ENCODE results near the gene FAM193B.

Gene FAM193B

DNA sequence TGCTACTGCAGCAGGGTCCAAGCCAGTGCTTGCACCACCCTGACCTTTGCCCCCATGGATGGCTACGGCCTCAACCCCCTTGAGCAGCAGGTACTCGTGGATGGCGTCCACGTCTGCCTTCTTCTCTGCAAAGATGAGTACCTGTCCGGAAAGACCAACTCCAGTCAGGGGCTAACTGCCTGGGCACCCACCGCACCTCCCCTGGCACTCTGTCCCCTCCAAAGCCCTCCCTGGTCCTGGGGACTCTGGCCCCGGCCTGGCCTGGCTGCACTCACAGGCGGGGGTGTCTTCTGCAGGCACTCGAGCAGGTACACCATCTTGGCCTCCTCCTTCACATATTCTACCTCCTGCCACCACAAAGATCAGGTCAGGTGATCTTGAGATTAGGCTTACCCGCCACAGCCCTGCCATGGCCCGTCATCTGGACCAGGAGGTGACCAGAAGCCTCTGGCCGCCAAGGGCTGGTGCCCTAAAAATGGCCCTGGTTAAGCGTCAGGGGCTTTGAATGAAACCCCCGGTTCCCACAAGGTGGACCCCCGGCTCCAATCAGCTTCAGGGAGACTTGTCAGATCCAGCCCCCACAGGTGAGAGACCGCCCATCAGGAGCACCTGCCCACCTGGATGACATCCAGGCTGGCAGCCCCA is 41.5 kb downstream of the FAM193B start:
- DNase-seq: no peak

DNA sequence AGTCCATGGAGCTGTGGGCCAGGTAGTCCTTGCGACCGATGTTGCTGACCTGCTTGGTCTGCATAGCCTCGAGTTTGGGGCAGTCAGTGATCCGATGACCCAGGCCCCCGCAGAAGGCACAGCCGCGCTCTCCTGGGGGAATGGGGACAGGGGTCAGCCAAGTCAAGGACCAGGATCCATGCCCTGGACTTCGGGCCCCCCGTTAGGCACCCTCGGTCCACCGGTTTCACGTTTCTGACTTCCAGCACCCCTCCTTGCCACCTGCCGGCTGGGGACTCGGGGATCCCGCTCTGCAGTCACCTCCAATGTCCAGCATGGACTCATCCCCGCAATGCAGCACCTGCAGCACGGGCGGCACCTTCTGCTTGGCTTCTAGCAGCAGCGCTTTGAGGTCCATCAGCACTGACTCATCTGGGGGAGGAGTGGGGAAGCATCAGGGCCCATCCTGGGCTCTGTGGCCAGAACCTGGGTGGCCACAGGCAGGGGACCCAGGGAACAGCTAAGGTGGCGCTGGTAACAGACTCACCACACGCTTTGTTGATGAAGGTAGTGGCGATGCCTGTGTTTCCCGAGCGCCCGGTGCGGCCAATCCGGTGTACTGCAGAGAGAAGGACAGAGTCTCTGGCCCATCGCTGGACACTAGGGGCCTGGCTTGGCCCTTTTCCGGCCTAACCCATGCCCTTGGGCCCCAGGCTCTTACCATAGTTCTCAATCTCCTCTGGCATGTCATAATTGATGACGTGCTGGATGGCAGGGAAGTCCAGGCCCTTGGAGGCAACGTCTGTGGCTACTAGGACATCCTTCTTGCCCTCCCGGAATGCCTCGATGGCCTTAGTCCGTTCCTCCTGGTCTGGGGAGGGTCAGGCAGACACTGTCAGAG is 42.3 kb downstream of the FAM193B start:
- DNase-seq: no peak

DNA sequence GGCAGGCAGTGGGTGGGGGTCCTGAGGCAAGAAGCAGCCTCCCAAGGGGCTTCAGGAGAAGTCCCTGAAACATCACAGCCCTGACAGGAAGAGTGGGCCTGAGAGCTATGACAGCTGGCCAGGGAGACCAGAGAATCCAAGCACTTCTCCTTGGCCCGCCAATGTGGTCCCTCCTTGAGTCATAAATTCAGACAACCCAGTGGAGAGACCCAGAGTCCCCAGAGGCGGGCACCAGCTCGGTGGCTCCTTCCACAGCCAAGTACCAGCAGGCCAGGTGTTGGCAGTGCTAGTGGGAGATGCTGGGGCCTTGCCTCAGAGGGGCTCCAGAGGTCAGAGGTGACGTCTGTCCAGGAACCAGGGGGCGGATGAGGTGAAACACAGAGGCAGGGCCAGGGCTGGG is 43.2 kb downstream of the FAM193B start:
- DNase-seq: no peak

DNA sequence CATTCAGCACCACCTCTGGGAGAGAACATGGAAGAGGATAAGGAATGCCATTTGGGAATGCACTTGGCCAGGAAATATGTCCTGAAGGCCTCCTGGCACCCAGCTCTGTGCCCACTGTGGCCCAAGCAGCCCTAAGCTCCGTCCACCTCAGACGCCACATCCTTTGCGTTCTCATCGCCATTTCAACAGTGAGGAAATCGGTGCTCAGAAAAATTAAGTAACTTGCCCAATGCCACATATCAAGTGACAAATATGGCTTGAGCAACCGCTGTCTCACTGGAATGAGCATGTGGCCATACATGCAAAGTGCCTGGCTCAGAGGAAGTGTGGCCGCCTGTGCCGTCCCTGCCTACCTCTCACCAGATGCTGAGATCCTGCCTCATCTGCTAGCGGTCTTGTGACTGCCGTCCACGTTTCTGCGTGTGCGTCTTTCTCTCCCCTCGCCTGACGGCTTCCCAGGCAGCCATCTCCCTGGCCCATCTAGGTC is 43.8 kb downstream of the FAM193B start:
- no peak for DNase-seq

DNA sequence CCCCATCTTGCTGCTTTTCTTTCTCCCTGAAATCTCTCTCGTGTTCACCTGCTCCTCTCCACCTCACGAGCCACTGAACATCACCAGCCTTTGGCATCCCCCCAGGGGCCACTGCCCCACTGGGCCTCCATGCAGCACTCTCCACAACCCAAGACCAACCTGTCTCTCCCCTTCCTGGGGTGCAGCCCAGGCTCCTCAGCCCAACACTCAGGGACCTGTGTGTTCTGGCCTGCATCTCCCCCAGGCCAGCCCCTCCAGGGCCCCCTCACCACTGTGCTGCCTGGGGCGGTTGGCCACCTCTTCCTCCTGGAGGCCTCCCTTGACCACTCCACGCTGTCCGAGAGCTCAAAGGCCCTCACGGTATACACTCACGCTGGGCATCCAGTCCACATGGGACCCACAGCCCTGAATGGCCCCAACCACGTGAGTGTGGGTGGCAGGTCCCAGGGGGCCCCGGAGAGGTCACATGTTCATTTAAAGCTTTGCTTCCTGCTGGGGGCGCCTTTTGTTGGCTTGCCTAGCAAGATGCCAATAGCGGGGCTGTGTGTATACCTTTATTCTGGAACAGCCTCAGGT is 44.3 kb downstream of the FAM193B start:
- peak; percentile 14 for DNase-seq

DNA sequence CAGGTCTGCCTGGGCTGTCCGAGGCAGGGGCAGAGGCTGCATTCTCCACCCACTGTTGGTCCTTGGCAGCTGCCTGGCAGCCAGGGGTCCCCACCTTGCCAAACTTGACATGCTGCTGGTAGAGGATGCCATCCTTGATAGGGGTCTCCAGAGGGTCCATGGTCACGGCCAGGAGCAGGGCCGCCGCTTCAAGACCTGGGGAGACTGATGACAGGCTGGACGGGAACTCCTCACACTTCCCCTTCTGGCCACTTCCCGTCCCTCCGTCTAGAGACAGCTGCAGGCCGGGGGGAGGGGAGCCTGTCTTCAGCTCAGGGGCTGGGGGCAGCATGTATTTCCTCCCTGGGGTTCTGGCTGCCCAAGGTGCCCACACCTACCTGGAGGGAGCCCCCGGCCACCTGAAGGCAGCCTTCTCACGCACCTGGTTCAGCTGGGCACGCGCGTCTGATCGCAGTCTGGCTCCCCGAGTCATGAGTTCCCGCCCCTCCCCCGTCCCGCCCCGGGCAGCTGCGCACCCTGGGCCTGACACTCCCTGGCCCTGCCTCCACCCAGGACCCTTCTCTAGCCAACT is 44.9 kb downstream of the FAM193B start, which contains the start of gene DOK3:
TSS of gene DOK3 (minus strand) at position 446 of the 571 bp plus-strand sequence. CDS start at position 160, 286 bp downstream.
- DNase-seq: no peak

DNA sequence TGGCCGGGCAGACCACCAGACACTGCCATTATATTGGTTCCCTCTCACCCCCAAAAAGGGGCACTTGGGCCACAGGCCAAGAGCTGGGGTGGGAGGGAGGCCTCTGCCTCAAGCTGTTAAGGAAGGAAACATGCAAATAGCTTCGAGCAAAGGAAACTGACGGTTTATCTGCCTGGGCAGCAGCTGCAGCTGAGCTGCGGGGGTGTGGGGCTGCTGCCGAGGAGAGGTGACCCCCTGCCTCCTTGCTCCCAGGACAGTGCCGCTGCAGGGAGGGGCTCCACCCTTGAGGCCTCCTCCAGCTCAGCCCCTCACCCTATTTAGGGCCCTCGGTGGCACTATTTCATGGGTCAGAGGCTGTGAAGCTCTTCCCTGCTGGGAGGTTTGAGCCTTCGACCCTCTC is 45.5 kb downstream of the FAM193B start:
- DNase-seq: no peak

DNA sequence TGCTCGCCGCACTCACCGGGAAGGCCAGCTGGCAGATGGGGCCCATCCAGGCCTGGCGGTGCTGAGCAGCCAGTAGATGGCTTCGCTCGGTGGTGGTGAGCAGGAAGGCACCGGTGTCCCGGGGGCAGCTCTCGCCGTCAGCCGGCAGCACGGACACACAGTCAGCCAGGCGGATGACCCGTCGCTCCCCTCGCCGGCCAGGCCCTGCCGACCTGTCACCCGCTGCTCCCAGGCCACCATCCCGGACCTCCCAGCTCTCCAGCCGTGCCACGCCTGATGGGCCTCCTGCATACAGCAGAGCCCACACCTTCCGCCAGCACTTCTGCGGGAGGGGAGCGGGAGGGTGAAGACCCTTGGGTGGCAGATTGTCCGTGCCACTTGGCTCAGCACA is 46.1 kb downstream of the FAM193B start:
- no peak for DNase-seq

DNA sequence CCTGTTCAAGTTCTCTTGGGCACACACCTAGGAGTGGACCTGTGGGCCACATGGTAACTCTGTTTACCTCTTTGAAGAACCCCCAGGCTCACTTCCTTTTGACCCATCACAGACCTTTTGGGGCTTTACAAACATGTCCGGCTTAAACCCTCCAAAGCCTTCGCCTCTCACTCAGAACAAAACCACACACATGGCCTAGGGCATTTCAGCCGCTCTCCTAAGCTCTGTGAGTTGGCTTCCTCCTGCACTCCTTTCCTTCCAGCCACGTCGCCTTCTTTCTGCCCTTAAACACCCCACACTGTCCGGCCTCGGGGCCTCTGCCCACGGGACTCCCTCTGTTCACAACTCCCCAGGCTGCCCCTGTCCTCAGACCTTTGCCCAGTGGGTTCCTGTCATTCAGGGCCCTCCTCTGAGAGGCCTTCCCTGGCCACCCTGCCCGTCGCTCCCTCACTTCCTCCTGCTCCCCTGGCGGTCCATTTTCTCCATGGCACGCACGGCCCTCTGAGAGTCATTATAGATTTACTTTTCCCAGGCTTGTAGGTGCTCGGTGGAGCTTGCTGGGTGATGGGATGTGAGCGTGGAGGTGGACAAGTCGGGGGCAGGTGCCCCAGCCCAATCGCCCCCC is 46.7 kb downstream of the FAM193B start:
- no peak for DNase-seq

DNA sequence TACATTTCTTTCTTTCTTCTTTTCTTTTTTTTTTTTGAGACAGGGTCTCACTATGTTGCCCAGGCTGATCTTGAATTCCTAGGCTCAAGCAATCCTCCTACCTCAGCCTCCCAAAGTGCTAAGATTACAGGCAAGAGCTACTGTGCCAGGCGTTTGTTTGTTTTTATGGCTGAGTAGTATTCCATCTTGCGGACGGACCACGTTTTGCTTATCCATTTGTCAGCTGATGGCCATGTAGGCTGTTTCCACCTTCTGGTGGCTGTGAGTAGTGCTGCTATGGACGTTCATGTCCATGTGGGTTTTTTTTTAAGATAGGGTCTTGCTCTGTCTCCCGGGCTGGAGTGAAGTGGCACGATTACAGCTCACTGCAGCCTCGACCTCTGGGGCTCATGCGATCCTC is 47.2 kb downstream of the FAM193B start:
- peak; percentile 26 for DNase-seq

DNA sequence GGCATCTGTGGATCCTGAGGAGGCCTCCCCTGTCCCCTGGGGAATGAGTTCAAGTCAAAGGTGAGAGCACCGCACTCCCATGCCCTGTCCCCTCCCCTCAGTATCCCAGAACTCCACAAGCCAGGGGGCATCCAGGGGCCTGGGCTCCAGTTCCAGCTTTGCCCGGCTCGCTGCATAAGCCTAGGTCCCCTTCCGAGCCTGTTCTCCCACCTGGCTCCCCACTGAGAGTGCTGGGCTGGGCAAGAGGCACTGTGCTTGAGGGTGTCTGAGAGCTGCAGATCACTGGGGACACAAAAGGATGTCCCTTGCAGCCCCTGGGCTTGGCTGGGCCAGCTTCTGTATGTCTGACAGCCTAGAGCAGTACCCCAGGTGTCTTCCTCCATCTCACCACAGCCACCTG is 49.3 kb downstream of the FAM193B start:
- DNase-seq: no peak

DNA sequence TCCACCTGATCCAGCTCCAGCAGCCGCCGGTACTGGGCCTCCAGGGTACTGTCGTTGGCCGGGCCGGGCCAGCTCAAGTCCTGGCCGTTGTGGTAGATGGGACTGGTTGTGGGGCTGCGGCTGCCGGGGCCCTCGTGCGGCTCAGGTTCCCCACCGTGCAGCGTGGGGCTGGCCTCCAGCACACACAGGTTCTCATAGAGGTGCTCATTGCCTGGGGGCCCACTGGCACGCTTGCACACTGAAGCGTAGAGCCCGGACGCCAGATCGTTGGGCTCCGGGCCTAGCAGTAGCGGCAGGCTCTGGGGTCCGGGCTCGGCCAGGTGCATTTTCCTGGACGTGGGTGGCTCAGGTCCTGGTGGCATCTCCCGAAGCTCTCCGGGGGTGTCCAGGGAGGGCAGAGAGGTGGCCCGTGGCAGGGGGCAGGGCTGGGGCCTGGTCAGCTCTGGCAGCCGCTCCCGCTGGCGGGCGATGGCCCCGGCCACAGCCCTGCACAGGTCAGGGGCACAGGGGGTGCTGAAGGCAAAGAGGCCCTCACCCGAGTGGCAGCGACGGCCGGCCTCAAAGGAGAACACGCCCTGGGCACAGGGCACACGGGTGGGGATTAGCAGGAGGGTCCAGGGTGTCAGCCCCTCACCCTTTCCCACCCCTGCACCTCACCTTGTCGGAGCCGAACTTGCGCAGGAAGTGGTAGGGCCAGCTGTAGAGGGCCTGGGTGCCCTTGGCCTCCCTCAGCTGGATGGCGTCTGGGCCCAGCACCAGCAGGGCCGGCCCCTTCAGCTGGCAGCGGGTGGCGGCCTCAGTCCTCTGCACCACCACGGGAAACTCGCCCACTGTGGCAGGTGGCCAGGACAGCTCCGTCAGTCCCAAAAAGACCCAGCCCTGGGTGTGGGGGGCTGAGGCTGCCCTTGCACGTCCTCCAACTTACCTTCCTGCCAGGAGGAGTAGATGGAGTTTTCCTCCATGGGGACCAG is 50.0 kb downstream of the FAM193B start:
- no peak for DNase-seq

DNA sequence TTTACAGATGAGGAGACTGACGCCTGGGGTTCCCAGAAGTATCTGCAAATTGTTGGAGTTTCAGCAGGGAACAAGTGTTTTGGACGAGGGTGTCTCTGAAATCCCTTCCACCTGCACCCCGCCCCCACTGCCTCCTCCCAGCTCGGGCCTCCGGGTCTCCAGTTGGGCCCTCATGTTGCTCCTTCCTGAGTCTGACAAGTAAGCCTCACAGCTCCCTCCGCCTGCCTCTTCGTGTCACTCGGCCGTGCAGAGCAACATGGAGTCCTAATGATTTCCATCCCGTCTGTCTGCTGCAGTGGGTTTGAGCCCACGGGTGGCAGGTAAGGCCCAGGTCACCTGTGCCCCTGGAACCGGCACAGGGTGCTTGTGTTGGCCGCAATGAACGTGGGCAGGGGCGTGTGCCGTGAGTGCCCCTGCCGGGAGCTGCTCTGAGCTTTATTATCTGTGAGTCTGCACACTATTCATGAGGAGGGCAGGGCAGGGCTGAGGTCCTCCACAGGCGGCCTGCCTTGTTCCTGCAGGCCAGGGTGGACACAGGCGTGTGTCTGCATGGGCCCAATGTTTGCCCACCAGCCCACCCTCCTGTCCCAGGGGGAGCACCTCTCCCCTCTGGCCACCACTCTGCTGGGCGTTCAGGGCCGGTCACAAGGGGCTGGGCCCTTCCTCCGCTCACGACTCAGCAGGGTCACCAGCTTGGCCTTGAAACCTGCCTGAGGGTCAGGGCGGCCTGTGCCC is 50.8 kb downstream of the FAM193B start:
- DNase-seq: no peak

DNA sequence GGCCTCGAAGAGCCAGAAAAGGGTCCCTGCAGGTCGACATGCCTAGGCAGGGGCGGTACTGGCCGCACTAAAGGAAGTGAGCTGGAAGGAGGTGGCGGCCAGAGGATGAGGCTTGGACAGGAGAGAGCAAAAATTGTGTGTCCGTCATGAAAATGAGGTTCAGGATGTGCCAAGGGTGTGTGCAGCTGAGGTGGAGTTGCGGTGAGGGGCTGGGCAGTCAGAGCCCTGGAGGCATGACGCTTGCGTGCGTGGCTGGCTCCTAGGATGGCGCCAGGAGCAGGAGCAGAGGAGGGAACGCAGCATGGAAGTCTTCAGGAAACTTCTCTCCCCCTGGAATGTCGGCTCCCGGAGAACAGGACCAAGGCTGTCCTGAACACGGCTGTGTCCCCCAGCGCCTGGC is 51.5 kb downstream of the FAM193B start:
- DNase-seq: no peak

DNA sequence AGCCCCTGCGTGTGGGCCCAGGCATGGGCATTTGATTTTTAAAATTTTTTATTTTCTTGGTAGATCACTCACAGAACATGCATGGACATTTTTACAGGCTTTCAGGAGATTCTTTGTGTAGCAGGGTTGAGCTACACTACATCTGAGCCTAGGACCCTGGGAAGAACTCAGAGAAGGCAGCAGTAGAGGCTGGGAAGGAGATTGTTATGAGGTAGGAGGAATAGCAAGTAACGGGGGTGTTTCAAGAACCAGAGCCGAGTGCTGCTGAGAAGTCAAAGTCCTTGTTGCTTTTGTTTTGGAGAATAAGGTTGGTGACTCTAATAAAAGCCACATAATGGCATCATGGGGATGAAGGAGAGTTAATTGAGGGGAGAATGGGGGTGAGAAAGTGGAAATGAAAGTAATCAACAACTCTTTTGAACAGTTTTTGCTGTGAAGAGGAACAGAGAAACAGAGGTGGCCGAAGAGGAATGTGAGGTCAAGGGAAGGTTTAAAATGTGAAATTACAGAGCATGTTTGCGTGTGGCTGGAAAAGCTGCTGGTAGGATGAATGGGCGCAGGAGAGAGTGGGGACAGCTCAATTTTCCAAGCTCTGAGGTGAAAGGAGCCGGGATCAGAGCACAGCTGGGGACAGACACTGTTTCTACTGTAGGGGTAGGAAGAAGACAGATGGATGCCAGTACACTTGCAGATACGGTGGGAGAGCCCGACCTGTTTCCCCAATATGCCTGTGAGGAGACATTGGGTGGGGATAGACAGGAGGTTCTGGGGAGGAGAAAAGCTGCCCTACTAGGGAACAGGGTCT is 52.3 kb downstream of the FAM193B start:
- no peak for DNase-seq

DNA sequence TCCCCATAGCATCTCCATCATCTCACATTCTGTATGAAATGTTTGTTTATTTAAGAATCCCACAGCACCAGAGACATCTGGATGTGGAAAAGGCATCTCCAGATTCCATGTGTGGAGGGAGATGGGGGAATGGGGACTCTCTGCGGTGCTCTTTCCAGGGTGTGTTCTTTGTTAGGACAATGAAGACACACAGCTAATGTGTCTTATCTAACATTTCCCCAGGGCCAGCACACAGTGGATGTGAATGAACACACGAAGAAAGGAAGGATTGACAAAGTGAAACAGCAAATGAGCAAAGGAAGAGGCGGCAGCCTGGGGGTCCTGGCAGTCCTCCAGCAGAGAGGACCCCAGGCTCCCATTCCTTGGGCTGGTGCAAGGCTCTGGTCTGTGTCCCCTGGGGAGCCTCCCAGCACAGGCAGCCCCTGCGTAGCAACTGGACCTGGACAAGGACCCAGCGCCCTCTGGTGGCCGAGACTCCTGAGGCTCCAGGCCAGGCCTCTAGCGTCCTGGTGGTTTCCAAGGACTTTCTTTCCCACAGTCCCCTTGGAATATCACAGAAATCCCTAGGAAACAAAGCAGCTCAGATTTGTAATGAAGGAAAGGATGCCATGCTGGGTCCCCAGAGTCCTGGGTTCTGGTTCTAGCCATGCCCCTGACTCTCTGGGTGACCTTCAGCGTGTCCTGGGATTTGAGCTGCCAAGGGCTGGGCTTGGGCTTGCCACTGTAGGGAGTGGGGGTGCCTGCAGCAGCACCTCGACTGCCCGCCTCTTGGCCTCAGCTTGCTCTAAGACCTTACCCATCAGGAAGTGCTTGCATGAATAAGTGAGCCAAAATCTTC is 53.5 kb downstream of the FAM193B start:
- DNase-seq: peak; percentile 91

DNA sequence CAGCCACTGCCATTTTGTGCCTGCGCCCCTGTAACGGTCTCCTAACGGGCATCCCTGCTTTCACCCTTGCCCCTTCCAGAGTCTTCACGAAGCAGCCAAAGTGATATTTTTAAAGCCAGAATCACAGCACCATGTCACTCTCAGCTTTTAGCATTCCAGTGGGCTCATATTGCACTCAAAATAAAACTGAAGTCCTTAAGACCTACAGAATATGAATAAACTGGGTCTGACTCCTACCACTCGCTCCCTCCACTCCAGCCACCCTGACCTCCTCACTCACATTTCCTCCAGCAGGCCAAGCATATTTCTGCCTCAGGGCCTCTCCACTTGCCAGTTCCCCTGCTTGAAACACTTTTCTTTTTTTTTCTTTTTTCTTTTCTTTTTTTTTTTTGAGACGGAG is 54.5 kb downstream of the FAM193B start:
- no peak for DNase-seq

DNA sequence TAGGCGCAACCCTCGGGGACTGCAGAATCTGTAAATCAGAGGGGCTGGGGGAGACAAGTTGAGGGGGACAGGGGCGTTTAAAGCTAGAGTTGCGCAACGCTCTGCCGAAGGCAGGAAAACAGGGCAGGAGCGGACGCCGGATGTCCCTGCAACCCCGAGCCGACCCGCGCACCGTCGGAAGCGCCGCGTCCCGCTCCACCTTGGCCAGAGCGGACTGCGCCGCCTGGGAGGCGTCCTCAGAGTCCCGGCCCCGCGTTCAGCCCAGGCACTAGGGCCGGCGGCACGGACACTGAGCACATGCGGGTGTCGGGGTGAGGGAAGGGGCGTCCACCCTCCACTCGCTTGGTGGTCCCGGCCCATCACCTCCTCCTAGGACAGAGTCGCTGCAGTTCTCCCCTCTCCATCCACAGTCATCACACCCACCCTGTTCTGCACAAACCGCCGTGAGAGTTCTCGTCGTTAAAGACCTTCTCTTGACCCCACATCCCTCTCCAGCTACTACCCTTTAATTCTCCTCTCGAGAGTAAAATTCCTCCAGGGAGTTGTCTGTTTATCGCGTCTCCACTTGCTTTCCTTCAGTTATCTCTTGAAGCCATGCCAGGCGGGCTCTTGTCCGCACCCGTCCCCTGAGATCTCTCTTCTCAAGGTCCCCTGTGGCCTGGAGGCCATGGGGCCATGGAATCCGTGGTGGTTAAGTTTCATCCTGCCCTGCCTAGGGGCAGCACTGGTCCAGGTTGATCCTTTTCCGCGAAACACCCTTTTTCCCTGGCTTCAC is 56.2 kb downstream of the FAM193B start:
- DNase-seq: peak; percentile 27

All from NCI-H82 (cell line).